Kidney epithelial cell (primary cell): ENCODE measurements around the gene CST6. TPM values are rescaled to one million over a fixed set of nuclear protein-coding genes. Genes with fewer than 3 reads are reported as not detected.

Experiments used
- DNase-seq: peaks from one replicate; pipeline ENCODE4 v3.0.0-alpha.2; 2010; ENCODE audit warnings: low read depth
- H3K27me3 ChIP-seq: 2 replicates; pipeline ENCODE4 v1.6.0; 2011; ENCODE audit warnings: low read length; ENCODE audit not compliant: control insufficient read depth, insufficient read depth
- H3K36me3 ChIP-seq: 2 replicates; pipeline ENCODE4 v1.5.1; 2011; ENCODE audit warnings: low read length; ENCODE audit not compliant: control insufficient read depth, insufficient read depth
- H3K4me3 ChIP-seq: 2 replicates; pipeline ENCODE4 v1.5.1; 2011; ENCODE audit warnings: low read depth, mild to moderate bottlenecking, control low read depth, low read length
- CTCF ChIP-seq: IDR thresholded peaks from 2 replicates; pipeline ENCODE4 v1.5.1; 2011; ENCODE audit warnings: mild to moderate bottlenecking, moderate library complexity, low read length, control low read depth, inconsistent platforms; ENCODE audit not compliant: insufficient read depth, poor library complexity, severe bottlenecking
- total RNA-seq: library from RNA; depleted of rRNA; stranded (reverse); fragments of >200 nt; gene quantifications from 2 replicates; pipeline ENCODE4 v1.2.3, GENCODE V29; 2015

CST6 gene
- total RNA-seq, 1 donor from 2014 or later = 59.8 TPM

DNA sequence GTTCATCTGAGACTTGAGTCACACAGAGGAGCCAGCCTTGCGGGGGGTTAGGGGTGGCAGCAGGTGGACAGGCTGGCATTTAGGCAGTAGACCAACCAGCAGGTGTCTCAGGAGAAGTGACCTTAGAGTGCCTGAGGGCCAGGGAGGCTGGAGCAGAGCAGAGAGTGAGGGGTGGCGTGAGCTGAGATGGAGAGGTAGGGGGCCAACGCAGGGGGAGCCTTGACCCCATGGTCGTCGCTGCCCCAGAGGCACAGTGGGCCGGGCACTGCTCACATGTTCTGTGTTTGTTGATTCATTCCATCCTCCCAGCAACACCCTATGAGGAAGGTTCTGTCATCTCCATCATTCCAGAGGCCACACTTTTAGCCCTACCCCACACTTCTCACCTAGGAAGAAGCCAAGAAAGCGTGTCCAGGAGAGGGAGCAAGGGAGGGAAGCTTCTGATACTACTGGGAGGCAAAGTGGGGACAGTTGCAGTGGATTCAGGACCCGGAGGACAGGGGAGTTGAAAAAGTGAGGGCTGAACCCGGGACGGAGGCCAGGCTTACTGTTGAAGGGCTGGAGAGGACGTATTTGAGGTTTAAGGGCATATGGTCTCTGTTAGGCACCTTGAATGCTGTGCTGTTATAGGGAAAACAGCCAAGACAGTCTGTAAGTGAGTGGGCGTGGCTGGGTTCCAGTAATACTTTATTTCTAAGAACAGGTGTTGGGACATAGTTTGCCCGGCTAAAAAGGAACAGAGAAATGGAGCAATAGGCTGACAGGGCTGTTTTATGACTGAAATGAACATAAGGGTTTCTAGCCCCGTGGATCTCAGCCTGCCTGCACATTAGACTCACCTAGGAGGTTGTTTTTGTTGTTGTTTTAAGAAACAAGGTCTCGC is 43.0 kb upstream of the CST6 start:
- peaks cover 2% of the 10 kb centered on the region for H3K36me3 ChIP-seq
- no peak overlapping the region for H3K4me3 ChIP-seq
- no peak for TF ChIP-seq CTCF
- DNase-seq = no peak
- no peaks in the 10 kb centered on the region for H3K27me3 ChIP-seq

DNA sequence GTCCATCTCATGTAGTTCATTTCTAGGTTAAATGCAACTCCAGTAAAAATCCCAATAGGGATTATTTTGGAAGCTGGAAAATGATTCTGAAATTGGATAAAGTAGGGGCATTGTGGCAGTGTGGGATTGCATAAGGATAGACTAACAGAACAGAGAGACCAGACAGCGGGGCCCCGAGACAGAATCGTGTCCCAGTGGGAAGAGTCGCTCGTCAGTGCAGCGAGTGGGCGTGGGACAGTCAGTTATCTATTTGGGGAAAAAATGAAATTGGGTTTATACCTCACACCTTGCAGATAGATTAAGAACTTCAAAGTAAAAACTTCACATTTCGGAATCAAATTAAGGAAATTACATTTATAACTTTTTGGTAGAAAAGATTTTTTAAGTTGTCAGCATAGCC is 39.7 kb upstream of the CST6 start:
- no peak for DNase-seq
- Histone ChIP-seq H3K4me3 (no peak overlapping the region), H3K36me3 (peaks cover 2% of the 10 kb centered on the region), H3K27me3 (no peaks in the 10 kb centered on the region)
- TF ChIP-seq CTCF = no peak

DNA sequence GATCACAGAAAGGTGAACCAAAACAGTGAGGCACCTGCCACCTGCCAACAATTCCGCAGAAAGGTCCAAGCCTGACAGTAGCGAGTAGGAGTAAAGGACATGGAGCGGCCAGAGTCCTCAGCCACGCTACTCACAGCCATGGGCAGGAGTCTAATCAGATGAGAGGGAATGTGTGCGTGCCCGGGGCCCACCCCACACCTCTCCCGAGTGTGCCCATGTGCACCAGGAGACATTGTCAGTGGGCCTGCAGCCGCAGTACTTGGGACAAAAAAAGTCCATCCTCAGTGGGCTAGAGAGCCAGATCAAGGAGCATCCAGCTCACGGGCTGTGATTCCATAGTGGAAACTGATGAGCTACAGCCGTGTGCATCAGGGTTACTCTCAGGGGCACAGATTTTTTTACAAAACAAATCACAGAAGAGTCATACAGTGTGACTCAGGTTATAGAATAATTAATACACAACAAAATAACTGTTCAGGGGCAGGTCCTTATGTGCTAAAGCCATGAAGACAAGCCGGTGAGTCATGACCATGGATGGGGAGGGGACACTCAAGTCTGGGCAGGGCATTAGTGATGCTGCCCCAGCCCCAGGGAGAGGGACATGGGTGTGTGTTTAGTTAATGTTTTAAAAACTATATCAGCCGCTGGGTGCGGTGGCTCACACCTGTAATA is 38.2 kb upstream of the CST6 start:
- H3K27me3 ChIP-seq = no peaks in the 10 kb centered on the region
- TF ChIP-seq CTCF = no peak
- H3K36me3 ChIP-seq = no peaks in the 10 kb centered on the region
- H3K4me3 ChIP-seq = no peak overlapping the region
- DNase-seq = no peak

DNA sequence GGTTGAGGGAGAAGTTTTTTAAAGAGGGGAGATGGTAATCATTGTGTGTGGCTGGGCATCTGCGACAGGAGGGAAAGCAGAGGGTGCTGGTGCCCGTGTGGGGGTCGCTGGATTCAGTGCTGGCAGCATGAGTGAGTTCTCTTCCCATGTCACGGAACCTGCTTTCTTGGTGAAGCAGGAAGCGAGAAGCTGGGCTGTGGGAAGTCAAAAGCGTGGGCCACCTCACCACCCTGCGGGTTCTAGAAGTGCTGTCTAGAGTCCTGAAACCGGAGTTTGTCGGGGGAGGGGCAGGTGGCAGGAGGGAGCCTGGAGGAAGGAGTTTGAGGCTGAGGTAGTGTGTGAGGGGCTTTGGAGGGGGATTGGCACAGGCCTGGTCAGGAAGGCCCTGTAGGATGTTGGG is 36.0 kb upstream of the CST6 start:
- DNase-seq = no peak
- Histone ChIP-seq H3K4me3 (no peak overlapping the region), H3K36me3 (peaks cover 1% of the 10 kb centered on the region), H3K27me3 (no peaks in the 10 kb centered on the region)
- no peak for TF ChIP-seq CTCF

- Histone ChIP-seq H3K27me3 (no peaks in the 10 kb centered on the region), H3K4me3 (no peak overlapping the region), H3K36me3 (peaks cover 1% of the 10 kb centered on the region)
- TF ChIP-seq CTCF = no peak
- DNase-seq = no peak
Measured at GRCh38 chr11:65976216-65977176, 35.3 kb upstream of the CST6 start.
